NCI-H2196 treated with DMSO at 0.1 percent for 48 hours (cell line): ENCODE data around the gene REEP3.
"Not testable (repeated sequence)": the region's sequence is repeated elsewhere in the genome, so short reads cannot be mapped to it uniquely, and the experiment has no call there.

Source experiments
- DNase-seq: peaks from one replicate; lab custom pipeline; 2025; ENCODE audit not compliant: unreplicated experiment; lab: John Stamatoyannopoulos, UW

REEP3 gene

DNA sequence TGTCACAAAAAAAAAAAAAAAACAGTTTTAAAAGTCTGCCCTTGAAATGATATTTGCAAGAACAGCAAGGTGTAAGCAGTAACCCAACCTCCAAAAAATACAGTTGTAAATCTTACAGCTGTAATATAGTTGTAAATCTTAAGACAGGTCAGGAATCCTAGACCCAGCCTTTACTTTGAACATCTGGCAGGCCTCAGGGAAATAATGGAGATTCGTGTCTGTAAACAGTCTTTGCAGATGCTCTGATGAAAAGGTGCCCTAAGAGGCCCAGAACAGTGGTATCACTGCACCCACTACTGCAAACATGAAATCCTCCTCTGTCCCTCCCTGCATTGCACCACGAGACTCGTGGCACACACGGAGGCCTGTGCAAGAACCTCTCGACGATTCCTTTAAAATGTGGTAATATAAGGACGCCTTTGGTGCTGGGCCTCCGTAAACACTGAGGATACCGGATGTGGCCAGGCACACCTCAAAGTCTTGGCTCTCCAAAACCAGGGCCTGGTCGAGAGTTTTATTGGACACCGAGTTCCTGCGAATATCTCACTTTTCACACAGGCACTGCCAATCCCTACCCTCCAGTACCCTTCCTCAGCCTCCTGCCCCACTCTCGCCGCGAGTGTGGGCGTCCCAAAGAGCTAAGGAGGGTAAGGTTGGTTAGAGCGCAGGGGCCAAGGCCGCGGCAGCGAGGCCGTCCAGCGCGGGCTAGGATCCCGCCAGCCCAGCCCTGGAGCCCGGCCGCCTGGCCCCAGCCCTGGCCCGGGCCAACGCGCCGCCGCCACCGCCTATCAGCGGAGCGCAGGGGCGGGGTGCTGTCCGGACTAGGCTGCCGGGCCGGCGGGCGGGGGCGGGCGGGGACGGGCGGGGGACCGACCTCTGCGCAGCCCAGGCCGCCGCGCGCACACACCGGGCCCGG lies at the start of gene REEP3:
REEP3 (plus strand) TSS at position 902 of the 916 bp plus-strand sequence. CDS start 145 bp downstream, outside the sequence.
- no peak for DNase-seq

DNA sequence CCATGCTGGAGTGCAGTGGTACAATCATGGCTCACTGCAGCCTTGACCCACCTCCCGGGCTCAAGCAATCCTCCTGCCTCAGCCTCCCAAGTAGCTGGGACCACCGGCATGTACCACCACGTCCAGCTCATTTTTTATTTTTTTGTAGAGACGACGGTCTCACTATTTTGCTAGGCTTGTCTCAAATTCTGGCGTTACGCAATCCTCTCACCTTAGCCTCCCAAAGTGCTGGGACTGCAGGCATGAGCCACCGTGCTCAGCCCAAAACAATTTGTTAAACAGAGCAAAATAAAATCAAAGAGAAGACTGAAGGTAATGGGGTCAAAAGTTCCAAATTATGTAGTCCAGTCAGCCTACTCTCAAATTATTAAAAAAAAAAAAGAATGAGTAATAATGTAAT lies 46.7 kb upstream of the REEP3 start:
- no peak for DNase-seq

GRCh38 chr10:63477927-63478326 lies 43.3 kb upstream of the REEP3 start:
- no peak for DNase-seq

- DNase-seq = no peak
Measured at GRCh38 chr10:63478564-63478963, 42.6 kb upstream of the REEP3 start.

DNA sequence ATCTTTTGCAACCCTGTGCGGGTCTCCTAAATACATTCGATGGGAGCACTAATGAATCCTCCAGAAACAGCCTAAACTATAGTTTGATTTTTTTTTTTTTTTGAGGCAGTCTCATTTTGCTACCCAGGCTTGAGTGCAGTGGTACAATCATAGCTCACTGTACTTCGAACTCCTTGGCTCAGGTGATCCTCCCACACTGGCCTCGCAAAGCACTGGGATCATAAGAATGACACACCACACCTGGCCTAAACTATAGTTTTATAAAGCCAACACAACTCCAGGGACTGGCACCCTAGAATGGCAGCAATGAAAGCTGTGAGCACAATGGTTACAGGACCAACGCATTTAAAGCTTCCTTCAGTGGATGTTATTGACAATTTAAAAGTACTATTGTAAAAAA lies 41.0 kb upstream of the REEP3 start:
- no peak for DNase-seq

GRCh38 chr10:63481815-63482421 lies 39.3 kb upstream of the REEP3 start:
- DNase-seq = no peak

DNA sequence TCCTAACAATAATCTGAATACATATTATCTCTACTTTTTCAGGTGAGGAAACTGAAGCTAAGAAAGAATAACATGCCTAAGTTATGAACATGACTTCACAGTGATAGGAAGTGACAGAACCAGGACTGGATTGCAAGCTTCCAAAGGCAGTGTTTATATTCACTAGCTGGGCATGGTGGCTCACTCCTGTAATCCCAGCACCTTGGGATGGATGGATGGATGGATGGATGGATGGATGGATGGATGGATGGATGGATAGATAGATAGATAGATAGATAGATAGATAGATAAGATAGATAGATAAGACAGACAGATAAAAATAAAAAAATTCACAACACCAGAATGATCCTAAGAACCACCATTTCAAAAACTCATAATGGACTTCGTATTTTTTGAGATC lies 37.2 kb upstream of the REEP3 start:
- DNase-seq = no peak

DNA sequence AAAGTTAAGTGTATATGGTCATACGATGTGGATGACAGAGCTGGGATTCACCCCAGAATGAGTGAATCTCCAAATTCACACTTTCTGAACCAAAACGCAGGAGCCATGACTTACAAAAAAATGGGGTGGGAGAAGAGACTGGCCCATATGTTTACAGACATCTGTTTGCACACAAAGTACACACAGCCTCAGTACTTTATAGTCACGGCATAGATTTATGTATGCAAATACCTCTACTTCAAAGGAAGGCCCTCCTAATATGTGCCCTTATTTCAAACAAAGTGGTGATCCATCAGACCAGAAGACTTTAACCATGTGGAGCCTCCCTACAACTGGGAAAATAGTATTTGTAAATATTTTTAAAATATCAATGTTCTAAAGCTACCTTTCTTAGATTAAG lies 33.2 kb upstream of the REEP3 start:
- no peak for DNase-seq

DNA sequence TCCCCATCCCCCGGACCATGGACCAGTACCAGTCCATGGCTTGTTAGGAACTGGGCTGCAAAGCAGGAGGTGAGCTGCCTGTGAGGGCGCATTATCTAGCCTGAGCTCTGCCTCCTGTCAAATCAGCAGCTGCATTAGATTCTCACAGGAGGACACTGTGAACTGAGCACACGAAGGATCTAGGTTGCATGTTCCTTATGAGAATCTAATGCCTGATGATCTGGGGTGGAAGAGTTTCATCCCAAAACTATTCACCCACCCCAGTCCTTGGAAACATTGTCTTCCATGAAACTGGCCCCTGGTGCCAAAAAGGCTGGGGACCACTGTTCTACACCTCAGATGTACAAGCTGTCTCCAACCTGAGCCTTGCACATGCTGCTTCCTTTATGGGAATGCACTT lies 31.4 kb upstream of the REEP3 start:
- DNase-seq = no peak

- DNase-seq = no peak
Measured at GRCh38 chr10:63491588-63492316, 29.4 kb upstream of the REEP3 start.

- DNase-seq = not testable (repeated sequence)
Measured at GRCh38 chr10:63492317-63492690, 28.9 kb upstream of the REEP3 start.

DNA sequence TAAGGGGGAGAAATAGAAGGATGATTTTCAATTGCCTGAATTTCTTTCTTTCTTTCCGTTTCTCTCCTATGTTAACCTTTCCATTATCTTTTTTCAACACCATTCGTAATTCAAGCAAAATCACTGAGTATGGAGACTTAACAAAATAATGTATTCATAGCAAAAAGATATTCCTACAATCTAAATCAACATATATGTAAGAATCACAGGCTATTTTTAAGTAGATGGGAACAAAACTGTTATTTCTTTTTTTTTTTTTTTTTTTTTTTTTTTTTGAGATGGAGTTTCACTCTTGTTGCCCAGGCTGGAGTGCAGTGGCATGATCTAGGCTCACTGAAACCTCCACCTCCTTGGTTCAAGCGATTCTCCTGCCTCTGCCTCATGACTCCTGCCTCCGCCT lies 28.2 kb upstream of the REEP3 start:
- no peak for DNase-seq

DNA sequence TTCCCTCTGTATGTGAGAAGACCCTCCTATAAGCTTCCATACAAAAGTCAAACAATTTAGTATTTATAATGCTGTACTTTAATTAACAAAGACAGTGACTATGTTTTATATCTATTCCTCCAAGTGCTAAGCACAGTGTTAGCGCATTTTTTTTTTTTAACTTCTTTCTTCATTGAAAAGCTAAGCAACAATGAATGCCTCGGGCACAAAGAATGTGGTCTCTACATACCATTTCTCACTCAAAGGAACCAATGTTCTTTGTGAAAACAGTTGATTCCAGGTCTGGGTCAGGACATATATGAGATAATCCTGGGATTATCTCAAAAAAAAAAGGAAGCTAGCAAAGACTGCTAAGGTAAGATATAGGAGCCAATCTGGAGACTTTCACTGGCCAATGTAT lies 26.2 kb upstream of the REEP3 start:
- DNase-seq = no peak

DNA sequence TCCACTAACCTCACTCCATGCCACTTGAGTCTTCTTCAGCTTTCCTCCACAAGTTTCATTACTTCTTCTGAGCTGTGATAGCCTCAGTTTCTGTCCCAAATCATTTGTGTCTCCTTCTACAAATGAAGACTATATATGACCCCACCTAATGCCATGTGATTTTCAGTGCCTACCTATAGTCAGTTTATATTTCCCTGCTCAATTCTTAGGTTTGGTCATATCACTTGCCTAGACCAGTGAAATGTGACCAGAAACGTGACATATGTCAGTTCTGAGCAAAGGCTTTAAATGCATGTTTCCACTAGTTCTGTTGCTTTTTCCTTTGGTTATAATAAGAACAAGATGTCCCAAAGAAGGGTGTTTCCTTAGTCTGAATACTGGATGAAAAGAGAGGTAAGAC lies 24.6 kb upstream of the REEP3 start:
- no peak for DNase-seq

DNA sequence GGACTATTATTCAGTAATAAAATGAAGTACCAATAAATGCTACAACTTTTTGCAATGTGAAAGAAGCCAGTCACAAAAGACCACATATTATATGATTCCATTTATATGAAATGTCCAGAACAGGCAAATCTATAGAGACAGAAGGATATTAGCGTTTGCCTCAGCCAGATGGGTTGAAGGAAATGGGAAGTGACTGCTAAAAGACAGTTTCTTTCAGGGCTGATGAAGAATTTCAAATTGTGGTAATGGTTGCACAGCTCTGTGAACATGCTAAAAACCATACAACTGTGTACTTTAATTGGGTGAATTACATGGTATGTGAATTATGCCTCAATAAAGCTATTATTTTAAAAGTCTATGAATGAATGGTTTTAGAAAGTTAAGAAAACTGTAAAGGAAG lies 23.9 kb upstream of the REEP3 start:
- no peak for DNase-seq

- no peak for DNase-seq
Measured at GRCh38 chr10:63498665-63499064, 22.5 kb upstream of the REEP3 start.

DNA sequence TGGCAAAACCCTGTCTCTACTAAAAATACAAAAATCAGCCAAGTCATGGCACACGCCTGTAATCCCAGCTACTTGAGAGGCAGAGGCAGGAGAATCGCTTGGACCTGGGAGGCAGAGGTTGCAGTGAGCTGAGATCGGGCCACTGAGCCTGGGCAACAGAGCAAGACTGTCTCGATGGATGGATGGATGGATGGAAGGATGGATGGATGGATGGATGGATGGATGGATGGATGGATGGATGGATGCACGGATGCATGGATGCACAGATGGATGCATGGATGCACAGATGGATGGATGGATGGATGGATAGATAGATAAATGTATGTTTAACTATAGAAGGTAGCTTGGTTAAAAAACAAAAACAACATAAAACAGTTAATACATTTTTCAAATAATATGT lies 20.6 kb upstream of the REEP3 start:
- DNase-seq = not testable (repeated sequence)

DNA sequence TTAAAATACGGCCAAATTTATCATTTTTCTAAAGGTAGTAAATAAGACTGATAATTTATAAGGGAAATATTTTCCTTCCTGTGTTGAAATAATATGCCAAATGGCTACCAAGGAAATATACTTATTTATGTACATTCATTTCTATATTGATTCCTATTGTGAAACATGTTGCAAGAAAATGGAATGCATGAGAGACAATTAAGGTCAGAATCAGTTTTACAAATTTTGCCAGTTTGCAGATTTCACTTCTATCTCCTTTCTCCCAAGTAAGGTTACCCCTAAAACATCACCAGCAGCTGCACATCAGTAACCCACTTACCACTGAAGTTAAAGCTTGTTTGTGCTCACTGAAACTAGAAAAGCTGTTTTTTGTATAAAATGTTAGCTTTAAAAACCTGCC lies 19.2 kb upstream of the REEP3 start:
- DNase-seq = no peak

DNA sequence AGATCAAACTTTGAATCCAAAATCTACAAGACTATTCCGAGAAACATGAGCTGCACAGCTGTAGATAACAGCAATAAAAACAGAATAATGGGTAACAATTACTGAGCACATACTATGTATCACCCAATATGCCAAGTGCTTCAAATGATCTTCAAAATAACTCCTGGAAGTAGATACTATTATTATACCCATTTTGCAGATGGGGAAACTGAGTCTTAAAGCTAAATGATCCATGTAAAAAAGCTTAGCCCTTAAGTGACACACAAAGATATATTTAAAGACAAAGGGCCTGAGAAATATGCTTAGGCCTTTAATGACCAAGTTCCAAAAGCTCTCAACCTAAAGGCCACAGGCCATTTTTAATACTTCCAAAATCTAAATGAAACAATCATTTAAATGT lies 18.4 kb upstream of the REEP3 start:
- DNase-seq = no peak

- DNase-seq = no peak
Measured at GRCh38 chr10:63503395-63503794, 17.8 kb upstream of the REEP3 start.

DNA sequence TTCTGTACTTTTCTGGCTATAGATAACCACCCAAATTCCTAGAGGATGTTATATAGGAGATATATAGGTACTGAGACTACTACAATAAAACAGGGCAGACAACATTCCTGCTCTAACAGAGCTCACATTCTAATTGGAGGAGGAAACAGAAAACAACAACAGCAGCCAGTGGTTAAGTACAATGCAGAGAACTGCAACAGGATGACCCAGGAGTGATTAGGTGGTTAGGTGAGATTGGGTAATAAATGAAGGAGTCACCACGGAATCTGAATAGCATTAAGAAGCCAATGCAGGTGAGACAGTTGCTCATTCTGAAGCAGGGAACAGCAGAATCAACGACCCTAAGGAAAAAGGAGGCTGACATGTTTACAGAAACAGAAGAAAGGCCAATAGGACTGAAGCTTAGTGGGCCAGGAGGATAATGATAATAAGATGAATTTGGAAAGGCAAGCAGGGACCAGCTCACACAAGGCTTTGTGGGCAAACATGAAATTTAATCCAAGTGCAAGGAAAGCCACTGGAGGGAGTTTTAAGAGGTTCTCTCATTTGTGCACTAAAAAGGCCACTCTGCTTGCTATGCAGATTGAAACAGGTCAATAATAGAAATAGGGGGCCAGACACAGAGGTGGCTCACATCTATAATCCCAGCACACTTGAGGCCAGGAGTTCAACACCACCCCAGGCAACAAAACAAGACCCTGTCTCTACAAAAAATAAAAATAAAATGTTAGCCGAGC lies 16.9 kb upstream of the REEP3 start:
- DNase-seq = peak; percentile 5
